ENCODE results near the gene NKG7. TPM values are rescaled to one million over a fixed set of nuclear protein-coding genes. Genes with fewer than 3 reads are reported as not detected.

The NKG7 gene
- total and polyA plus RNA-seq, 2 of the 13 experiments (the other 11 are each of a cell fraction or from before 2014, with no cell fraction given) = 0.40 TPM; not detected in 1

- TF ChIP-seq, protein P1, sequence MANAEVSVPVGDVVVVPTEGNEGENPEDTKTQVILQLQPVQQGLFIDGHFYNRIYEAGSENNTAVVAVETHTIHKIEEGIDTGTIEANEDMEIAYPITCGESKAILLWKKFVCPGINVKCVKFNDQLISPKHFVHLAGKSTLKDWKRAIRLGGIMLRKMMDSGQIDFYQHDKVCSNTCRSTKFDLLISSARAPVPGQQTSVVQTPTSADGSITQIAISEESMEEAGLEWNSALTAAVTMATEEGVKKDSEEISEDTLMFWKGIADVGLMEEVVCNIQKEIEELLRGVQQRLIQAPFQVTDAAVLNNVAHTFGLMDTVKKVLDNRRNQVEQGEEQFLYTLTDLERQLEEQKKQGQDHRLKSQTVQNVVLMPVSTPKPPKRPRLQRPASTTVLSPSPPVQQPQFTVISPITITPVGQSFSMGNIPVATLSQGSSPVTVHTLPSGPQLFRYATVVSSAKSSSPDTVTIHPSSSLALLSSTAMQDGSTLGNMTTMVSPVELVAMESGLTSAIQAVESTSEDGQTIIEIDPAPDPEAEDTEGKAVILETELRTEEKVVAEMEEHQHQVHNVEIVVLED (CRISPR knock-in tag; IDR thresholded peaks at IDR 0.05; ENCODE audit: borderline replicate concordance) = no peak
- peak; percentile 22; the same call in 1 of the 2 replicates for TF ChIP-seq MLX (CRISPR knock-in tag; IDR thresholded peaks at IDR 0.05)
- TF ChIP-seq RBFOX2 (IDR thresholded peaks at IDR 0.05; ENCODE audit: low read depth, low read length) = peak; percentile 79
- TF ChIP-seq ZNF687 (CRISPR knock-in tag; IDR thresholded peaks at IDR 0.05) = peak; percentile 65
- TF ChIP-seq RBM22 (optimal IDR thresholded peaks at IDR 0.05; ENCODE audit: low read length) = peak; percentile 44
- TF ChIP-seq, protein P2, sequence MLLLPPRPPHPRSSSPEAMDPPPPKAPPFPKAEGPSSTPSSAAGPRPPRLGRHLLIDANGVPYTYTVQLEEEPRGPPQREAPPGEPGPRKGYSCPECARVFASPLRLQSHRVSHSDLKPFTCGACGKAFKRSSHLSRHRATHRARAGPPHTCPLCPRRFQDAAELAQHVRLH (CRISPR knock-in tag; IDR thresholded peaks at IDR 0.05; ENCODE audit: borderline replicate concordance, low read depth) = 0 out of 2 replicates have a peak, but pooled peaks have one; percentile 36
- peak; percentile 73 for TF ChIP-seq CSRNP1 (CRISPR knock-in tag; IDR thresholded peaks at IDR 0.05)
- TF ChIP-seq HES4 (CRISPR knock-in tag; IDR thresholded peaks at IDR 0.05; ENCODE audit: borderline replicate concordance) = no peak
- TF ChIP-seq STAG1 (CRISPR knock-in tag; IDR thresholded peaks at IDR 0.05) = peak; percentile 27
- peak; percentile 38; the same call in 1 of the 2 replicates for TF ChIP-seq SP4 (CRISPR knock-in tag; IDR thresholded peaks at IDR 0.05)
- no peak for TF ChIP-seq HNF1A (IDR thresholded peaks at IDR 0.05; ENCODE audit: low read depth)
- TF ChIP-seq HNF1A (CRISPR knock-in tag; IDR thresholded peaks at IDR 0.05; ENCODE audit: borderline replicate concordance) = no peak
- TF ChIP-seq MYC (CRISPR knock-in tag; IDR thresholded peaks at IDR 0.05; ENCODE audit: borderline replicate concordance) = peak; percentile 42; the same call in 1 of the 2 replicates
Observed at GRCh38 chr19:51327066-51328001, 45.1 kb downstream of the NKG7 start (continued).

All from HepG2 (cell line).